SK-N-SH (cell line): ENCODE results near the gene PRKACG. TPM values are rescaled to one million over a fixed set of nuclear protein-coding genes. Genes with fewer than 3 reads are reported as not detected.

Experiments
- CTCF ChIA-PET: fragments of 300-600, 350-600 bp; formaldehyde crosslinking; extraction: SDS; loops from one replicate; lab custom pipeline; 2021; lab: Yijun Ruan, JAX
- POLR2A ChIA-PET: fragments of 350-600 bp; sonication (Branson Sonifier 250); formaldehyde crosslinking; extraction: SDS; loops from one replicate; lab custom pipeline; 2020; ENCODE audit warnings: antibody characterized with exemption, inconsistent platforms; lab: Yijun Ruan, JAX
- DNase-seq: peaks from one replicate; pipeline ENCODE4 v3.0.0; 2012
- H2AFZ ChIP-seq: fragments of 200-600 bp; sonication (generic); 2 replicates; pipeline ENCODE4 v1.8.1; 2016; ENCODE audit warnings: antibody characterized with exemption, mild to moderate bottlenecking, low read depth
- H3F3A ChIP-seq: fragments of 200-600 bp; sonication (generic); replicated peaks from 2 replicates; pipeline ENCODE3; 2016; ENCODE audit warnings: antibody characterized with exemption, mild to moderate bottlenecking; ENCODE audit not compliant: insufficient read depth
- H3K27ac ChIP-seq, 2 experiments: fragments of 200-500 bp in 1 of 2; fragments of 200-600 bp in 1 of 2; sonication (Bioruptor generic) in 1 of 2; sonication (generic), shearing (Covaris generic) in 1 of 2; 2 replicates each; pipeline versions ENCODE4 v1.5.1 to v1.6.1; 2014 to 2016; ENCODE audit warnings: low read depth in 2 of 2, inconsistent platforms in 1 of 2, low read length in 1 of 2, mild to moderate bottlenecking in 1 of 2, mixed read lengths in 1 of 2
- H3K27me3 ChIP-seq: fragments of 200-600 bp; sonication (generic), shearing (Covaris generic); 2 replicates; pipeline ENCODE4 v1.6.1; 2016; ENCODE audit warnings: mixed run types; ENCODE audit not compliant: insufficient read depth
- H3K36me3 ChIP-seq, 2 experiments: fragments of 200-500 bp in 1 of 2; fragments of 200-600 bp in 1 of 2; sonication (Bioruptor generic) in 1 of 2; sonication (generic) in 1 of 2; replicated peaks in 1 of 2; 2 replicates each; pipeline versions ENCODE3 to v1.5.1; 2014 to 2016; ENCODE audit warnings: low read length in 1 of 2, mild to moderate bottlenecking in 1 of 2; ENCODE audit not compliant: insufficient read depth in 2 of 2, control insufficient read depth in 1 of 2
- H3K4me1 ChIP-seq, 2 experiments: fragments of 200-500 bp in 1 of 2; fragments of 200-600 bp in 1 of 2; sonication (Bioruptor generic) in 1 of 2; sonication (generic), shearing (Covaris generic) in 1 of 2; 2 replicates each; pipeline versions ENCODE4 v1.5.1 to v1.6.1; 2014 to 2016; ENCODE audit warnings: low read depth in 1 of 2, low read length in 1 of 2, mixed run types in 1 of 2; ENCODE audit not compliant: insufficient read depth in 2 of 2, control insufficient read depth in 1 of 2
- H3K4me2 ChIP-seq: fragments of 200-600 bp; sonication (generic), shearing (Covaris generic); 2 replicates; pipeline ENCODE4 v1.6.1; 2017; ENCODE audit warnings: mixed run types
- H3K4me3 ChIP-seq, 2 experiments: fragments of 200-500 bp in 1 of 2; fragments of 200-600 bp in 1 of 2; sonication (Bioruptor generic) in 1 of 2; sonication (generic), shearing (Covaris generic) in 1 of 2; 2 replicates each; pipeline versions ENCODE4 v1.5.1 to v1.8.1; 2014 to 2016; ENCODE audit warnings: low read depth in 2 of 2, inconsistent platforms in 1 of 2, low read length in 1 of 2, mild to moderate bottlenecking in 1 of 2, mixed read lengths in 1 of 2, moderate library complexity in 1 of 2
- H3K79me2 ChIP-seq: fragments of 200-600 bp; sonication (generic); 2 replicates; pipeline ENCODE4 v1.8.1; 2017; ENCODE audit warnings: mild to moderate bottlenecking; ENCODE audit not compliant: insufficient read depth
- H3K9ac ChIP-seq: fragments of 200-600 bp; sonication (generic); 2 replicates; pipeline ENCODE4 v1.6.1; 2017; ENCODE audit warnings: mixed run types
- H3K9me2 ChIP-seq: fragments of 200-600 bp; sonication (generic); 2 replicates; pipeline ENCODE4 v1.6.1; 2017; ENCODE audit warnings: mixed run types
- H3K9me3 ChIP-seq: fragments of 200-600 bp; sonication (generic); 2 replicates; pipeline ENCODE4 v1.6.1; 2017; ENCODE audit warnings: mixed run types, mild to moderate bottlenecking, moderate library complexity
- H4K20me1 ChIP-seq: fragments of 200-600 bp; sonication (generic); 2 replicates; pipeline ENCODE4 v1.6.1; 2017; ENCODE audit warnings: mild to moderate bottlenecking, mixed run types; ENCODE audit not compliant: insufficient read depth
- CHD2 ChIP-seq: fragments of 150-350 bp; IDR thresholded peaks from 2 replicates; pipeline ENCODE4 v1.6.1; 2018; ENCODE audit warnings: low read length; ENCODE audit not compliant: partially characterized antibody
- EP300 ChIP-seq, 2 experiments: IDR thresholded peaks; 2 replicates each; pipeline versions ENCODE4 v1.4.0 to v1.6.1; 2012; ENCODE audit warnings: borderline replicate concordance in 1 of 2, low read depth in 1 of 2, low read length in 1 of 2
- FOSL2 ChIP-seq: IDR thresholded peaks from 2 replicates; pipeline ENCODE4 v1.4.0; 2012; ENCODE audit warnings: low read depth, mild to moderate bottlenecking, moderate library complexity, borderline replicate concordance
- FOXJ3 ChIP-seq: sonication (generic); formaldehyde crosslinking; IDR thresholded peaks from 2 replicates; pipeline ENCODE4 v1.5.1; 2020; ENCODE audit warnings: mild to moderate bottlenecking, missing genetic modification reagents
- GATA2 ChIP-seq: sonication (generic); formaldehyde crosslinking; IDR thresholded peaks from 2 replicates; pipeline ENCODE4 v1.5.0; 2020; ENCODE audit warnings: mild to moderate bottlenecking, missing genetic modification reagents
- MXI1 ChIP-seq: IDR thresholded peaks from 2 replicates; pipeline ENCODE4 v1.6.1; 2012; ENCODE audit warnings: mild to moderate bottlenecking, low read depth, low read length, improper control_type of control experiment
- RAD21 ChIP-seq: IDR thresholded peaks from 2 replicates; pipeline ENCODE4 v1.6.1; 2012; ENCODE audit warnings: mild to moderate bottlenecking, low read length
- RCOR1 ChIP-seq: fragments of 150-350 bp; IDR thresholded peaks from 2 replicates; pipeline ENCODE4 v1.6.1; 2017; ENCODE audit warnings: antibody characterized with exemption, low read length
- REST ChIP-seq: IDR thresholded peaks from 2 replicates; pipeline ENCODE4 v1.6.1; 2012; ENCODE audit warnings: mild to moderate bottlenecking, low read depth, low read length, moderate library complexity
- RFX5 ChIP-seq: IDR thresholded peaks from 2 replicates; pipeline ENCODE4 v1.6.1; 2012; ENCODE audit warnings: mild to moderate bottlenecking, improper control_type of control experiment, low read length
- SIN3A ChIP-seq: IDR thresholded peaks from 2 replicates; pipeline ENCODE4 v1.6.1; 2012; ENCODE audit warnings: low read depth, mild to moderate bottlenecking, low read length, moderate library complexity, borderline replicate concordance
- TCF12 ChIP-seq: IDR thresholded peaks from 2 replicates; pipeline ENCODE4 v1.4.0; 2012
- TEAD4 ChIP-seq: IDR thresholded peaks from 2 replicates; pipeline ENCODE4 v1.4.0; 2012; ENCODE audit warnings: mild to moderate bottlenecking, borderline replicate concordance; ENCODE audit not compliant: insufficient read depth
- USF1 ChIP-seq: IDR thresholded peaks from 2 replicates; pipeline ENCODE4 v1.4.0; 2012; ENCODE audit warnings: low read depth, borderline replicate concordance
- YY1 ChIP-seq: IDR thresholded peaks from 2 replicates; pipeline ENCODE4 v1.4.0; 2012; ENCODE audit warnings: low read depth, mild to moderate bottlenecking
- WGBS: methylation state at CpG from one replicate; pipeline ENCODE4 v1.1.6; 2017; ENCODE audit warnings: low lambda C conversion rate; 5-methylcytosine and 5-hydroxymethylcytosine counted together
- polyA plus RNA-seq, 3 experiments: library from polyadenylated mRNA; depleted of rRNA; stranded (reverse); fragments of >200 nt; gene quantifications; 2 replicates each; pipeline ENCODE4 v1.2.3, GENCODE V29; 2012
- TF ChIP-seq, protein P1 (sequence below): IDR thresholded peaks from 2 replicates; pipeline ENCODE4 v1.4.0; 2012; ENCODE audit warnings: low read depth
- TF ChIP-seq, protein P2 (sequence below): IDR thresholded peaks from 2 replicates; pipeline ENCODE4; 2012
- TF ChIP-seq, protein P3 (sequence below): fragments of 200-600 bp; sonication (generic); IDR thresholded peaks from 2 replicates; pipeline ENCODE4 v1.6.1; 2017; ENCODE audit warnings: antibody characterized with exemption, mild to moderate bottlenecking, moderate library complexity

The PRKACG gene
- polyA plus RNA-seq, 1 of the 3 experiments (the other 2 are of a cell fraction) = not detected

- no peaks in the 10 kb centered on the region for H3K4me1 ChIP-seq
- no peaks in the 10 kb centered on the region for H4K20me1 ChIP-seq
- 6% methylated on average over 1 of the region's 1 CpG for WGBS
- H2AFZ ChIP-seq = no peak overlapping the region
- ChIA-PET POLR2A (no interaction called here), CTCF (no interaction called here)
- TF ChIP-seq RCOR1 = no peak
- TF ChIP-seq FOSL2 = no peak
- TF ChIP-seq CHD2 = no peak
- TF ChIP-seq YY1 = no peak
- TF ChIP-seq FOXJ3 (CRISPR knock-in tag) = no peak
- no peak overlapping the region for H3K4me3 ChIP-seq
- no peaks in the 10 kb centered on the region for H3K9me2 ChIP-seq
- no peak for DNase-seq
- H3K36me3 ChIP-seq = no peaks in the 10 kb centered on the region
- no peaks in the 10 kb centered on the region for H3F3A ChIP-seq
- H3K79me2 ChIP-seq = no peaks in the 10 kb centered on the region
- no peak overlapping the region for H3K9ac ChIP-seq
- H3K4me2 ChIP-seq = no peak overlapping the region
- peaks cover 2% of the 10 kb centered on the region; the same call in 1 of the 2 replicates for H3K27me3 ChIP-seq
- no peak overlapping the region for H3K27ac ChIP-seq
- H3K9me3 ChIP-seq = no peaks in the 10 kb centered on the region
These were observed 46.1 kb downstream of the PRKACG start for GRCh38 chr9:68967800-68968199.

DNA sequence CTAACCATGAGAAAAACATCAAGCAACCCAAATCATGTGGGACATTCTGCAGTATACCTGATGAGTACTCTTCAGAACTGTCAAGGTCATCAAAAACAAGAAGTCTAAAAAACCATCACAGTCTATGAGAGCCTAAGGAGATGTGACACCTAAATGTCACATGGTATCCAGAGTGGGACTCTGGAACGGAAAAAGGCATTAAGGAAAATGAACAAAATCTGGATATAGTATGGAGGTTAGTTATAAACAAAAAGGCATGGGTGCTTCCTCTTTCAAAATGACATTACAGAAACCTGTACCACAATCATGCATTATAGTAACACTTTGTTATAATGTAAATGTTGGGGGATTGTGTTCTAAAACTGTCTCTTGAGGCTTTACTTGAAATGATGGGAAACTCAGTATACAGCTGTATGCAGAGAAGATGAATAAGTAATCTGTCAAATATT lies 47.4 kb downstream of the PRKACG start:
- TF ChIP-seq GATA2 (CRISPR knock-in tag) (no peak), USF1 (no peak), TEAD4 (no peak), SIN3A (no peak), TCF12 (no peak), RFX5 (no peak), CHD2 (no peak), REST (no peak), FOSL2 (no peak), RAD21 (no peak), EP300 (IDR thresholded peaks at IDR 0.05; ENCODE audit: borderline replicate concordance in 1 of 2, low read depth in 1 of 2, low read length in 1 of 2) (no peak), MXI1 (no peak), FOXJ3 (CRISPR knock-in tag) (no peak), YY1 (no peak)
- TF ChIP-seq, protein P1, sequence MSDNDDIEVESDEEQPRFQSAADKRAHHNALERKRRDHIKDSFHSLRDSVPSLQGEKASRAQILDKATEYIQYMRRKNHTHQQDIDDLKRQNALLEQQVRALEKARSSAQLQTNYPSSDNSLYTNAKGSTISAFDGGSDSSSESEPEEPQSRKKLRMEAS = no peak
- TF ChIP-seq, protein P2, sequence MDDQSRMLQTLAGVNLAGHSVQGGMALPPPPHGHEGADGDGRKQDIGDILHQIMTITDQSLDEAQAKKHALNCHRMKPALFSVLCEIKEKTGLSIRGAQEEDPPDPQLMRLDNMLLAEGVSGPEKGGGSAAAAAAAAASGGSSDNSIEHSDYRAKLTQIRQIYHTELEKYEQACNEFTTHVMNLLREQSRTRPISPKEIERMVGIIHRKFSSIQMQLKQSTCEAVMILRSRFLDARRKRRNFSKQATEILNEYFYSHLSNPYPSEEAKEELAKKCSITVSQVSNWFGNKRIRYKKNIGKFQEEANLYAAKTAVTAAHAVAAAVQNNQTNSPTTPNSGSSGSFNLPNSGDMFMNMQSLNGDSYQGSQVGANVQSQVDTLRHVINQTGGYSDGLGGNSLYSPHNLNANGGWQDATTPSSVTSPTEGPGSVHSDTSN = no peak
- TF ChIP-seq, protein P3, sequence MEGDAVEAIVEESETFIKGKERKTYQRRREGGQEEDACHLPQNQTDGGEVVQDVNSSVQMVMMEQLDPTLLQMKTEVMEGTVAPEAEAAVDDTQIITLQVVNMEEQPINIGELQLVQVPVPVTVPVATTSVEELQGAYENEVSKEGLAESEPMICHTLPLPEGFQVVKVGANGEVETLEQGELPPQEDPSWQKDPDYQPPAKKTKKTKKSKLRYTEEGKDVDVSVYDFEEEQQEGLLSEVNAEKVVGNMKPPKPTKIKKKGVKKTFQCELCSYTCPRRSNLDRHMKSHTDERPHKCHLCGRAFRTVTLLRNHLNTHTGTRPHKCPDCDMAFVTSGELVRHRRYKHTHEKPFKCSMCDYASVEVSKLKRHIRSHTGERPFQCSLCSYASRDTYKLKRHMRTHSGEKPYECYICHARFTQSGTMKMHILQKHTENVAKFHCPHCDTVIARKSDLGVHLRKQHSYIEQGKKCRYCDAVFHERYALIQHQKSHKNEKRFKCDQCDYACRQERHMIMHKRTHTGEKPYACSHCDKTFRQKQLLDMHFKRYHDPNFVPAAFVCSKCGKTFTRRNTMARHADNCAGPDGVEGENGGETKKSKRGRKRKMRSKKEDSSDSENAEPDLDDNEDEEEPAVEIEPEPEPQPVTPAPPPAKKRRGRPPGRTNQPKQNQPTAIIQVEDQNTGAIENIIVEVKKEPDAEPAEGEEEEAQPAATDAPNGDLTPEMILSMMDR = no peak

More for the DNA sequence above, 47.4 kb downstream of the PRKACG start:
- Histone ChIP-seq H3K9ac (no peak overlapping the region), H3K4me2 (no peak overlapping the region), H3K4me1 (no peaks in the 10 kb centered on the region), H3K27ac (no peak overlapping the region), H3K9me3 (no peaks in the 10 kb centered on the region), H3K36me3 (no peaks in the 10 kb centered on the region), H3K9me2 (no peaks in the 10 kb centered on the region), H4K20me1 (no peaks in the 10 kb centered on the region), H3K79me2 (no peaks in the 10 kb centered on the region), H2AFZ (no peak overlapping the region), H3K27me3 (peaks cover 5% of the 10 kb centered on the region; the same call in 1 of the 2 replicates), H3F3A (no peaks in the 10 kb centered on the region), H3K4me3 (no peak overlapping the region)
- POLR2A ChIA-PET = no interaction called here
- no peak for DNase-seq
- CTCF ChIA-PET = interaction anchor here (0.7 kb wide), 1 partner anchor 44 kb away, joined by 3 read pairs; no protein-coding TSS in a partner anchor
- WGBS = 10% methylated on average over 1 of the region's 1 CpG
